H9 (cell line): ENCODE results near the gene LRRN4CL. TPM values are rescaled to one million over a fixed set of nuclear protein-coding genes. Genes with fewer than 3 reads are reported as not detected.

ENCODE experiments used
- DNase-seq: peaks from one replicate; pipeline ENCODE4 v3.0.0-alpha.2; 2017
- H2AFZ ChIP-seq: one replicate; pipeline ENCODE4 v1.6.1; 2013; ENCODE audit warnings: mild to moderate bottlenecking, low read length, control low read depth, moderate library complexity
- H2AK5ac ChIP-seq: 2 replicates; pipeline ENCODE4 v1.6.1; 2013; ENCODE audit warnings: low read length, control low read depth, mixed read lengths; ENCODE audit not compliant: insufficient read length
- H2BK120ac ChIP-seq: one replicate; pipeline ENCODE4 v1.6.1; 2013; ENCODE audit warnings: low read depth, mild to moderate bottlenecking, low read length, control low read depth, inconsistent platforms; ENCODE audit not compliant: poor library complexity, severe bottlenecking
- H2BK12ac ChIP-seq: 2 replicates; pipeline ENCODE4 v1.6.1; 2013; ENCODE audit warnings: low read length, control low read depth, mixed read lengths, low read depth; ENCODE audit not compliant: insufficient read length
- H2BK15ac ChIP-seq: 2 replicates; pipeline ENCODE4 v1.6.1; 2013; ENCODE audit warnings: low read depth, low read length, control low read depth
- H2BK20ac ChIP-seq: one replicate; pipeline ENCODE4 v1.6.1; 2013; ENCODE audit warnings: low read depth, mild to moderate bottlenecking, low read length, control low read depth, inconsistent platforms; ENCODE audit not compliant: poor library complexity, severe bottlenecking
- H2BK5ac ChIP-seq: 2 replicates; pipeline ENCODE4 v1.6.1; 2013; ENCODE audit warnings: low read length, control low read depth, mixed read lengths; ENCODE audit not compliant: insufficient read length
- H3K14ac ChIP-seq: 2 replicates; pipeline ENCODE4 v1.6.1; 2013; ENCODE audit warnings: low read length, control low read depth; ENCODE audit not compliant: insufficient read depth
- H3K18ac ChIP-seq: 2 replicates; pipeline ENCODE4 v1.6.1; 2013; ENCODE audit warnings: low read depth, mild to moderate bottlenecking, mixed read lengths, low read length, control low read depth; ENCODE audit not compliant: insufficient read length
- H3K23ac ChIP-seq: 2 replicates; pipeline ENCODE4 v1.6.1; 2013; ENCODE audit warnings: low read length, control low read depth, mixed read lengths, low read depth; ENCODE audit not compliant: insufficient read length
- H3K23me2 ChIP-seq: 2 replicates; pipeline ENCODE4 v1.6.1; 2013; ENCODE audit warnings: low read depth, mild to moderate bottlenecking, mixed read lengths, low read length, control low read depth; ENCODE audit not compliant: insufficient read length, poor library complexity, severe bottlenecking
- H3K27ac ChIP-seq: 2 replicates; pipeline ENCODE4 v1.5.1; 2013; ENCODE audit warnings: low read length, control low read depth, mixed read lengths, low read depth; ENCODE audit not compliant: insufficient read length
- H3K27me3 ChIP-seq: 2 replicates; pipeline ENCODE4 v1.6.1; 2013; ENCODE audit warnings: low read length, control low read depth, inconsistent platforms; ENCODE audit not compliant: insufficient read depth
- H3K4ac ChIP-seq: 2 replicates; pipeline ENCODE4 v1.6.1; 2013; ENCODE audit warnings: low read depth, mild to moderate bottlenecking, control low read depth, inconsistent platforms, low read length, moderate library complexity
- H3K4me1 ChIP-seq: 2 replicates; pipeline ENCODE4 v1.6.1; 2013; ENCODE audit warnings: low read length, control low read depth, inconsistent platforms; ENCODE audit not compliant: insufficient read depth
- H3K4me2 ChIP-seq: 2 replicates; pipeline ENCODE4 v1.6.1; 2013; ENCODE audit warnings: low read length, control low read depth, mixed read lengths; ENCODE audit not compliant: insufficient read length, insufficient read depth
- H3K56ac ChIP-seq: 2 replicates; pipeline ENCODE4 v1.6.1; 2013; ENCODE audit warnings: low read depth, mild to moderate bottlenecking, mixed read lengths, low read length, control low read depth; ENCODE audit not compliant: insufficient read length
- H3K79me1 ChIP-seq: 2 replicates; pipeline ENCODE4 v1.6.1; 2013; ENCODE audit warnings: low read depth, mild to moderate bottlenecking, moderate library complexity, low read length, control low read depth, inconsistent platforms; ENCODE audit not compliant: insufficient read depth, poor library complexity, severe bottlenecking
- H3K79me2 ChIP-seq: 2 replicates; pipeline ENCODE4 v1.6.1; 2013; ENCODE audit warnings: low read length, control low read depth, inconsistent platforms; ENCODE audit not compliant: insufficient read depth
- H3K9ac ChIP-seq: 2 replicates; pipeline ENCODE4 v1.6.1; 2013; ENCODE audit warnings: low read length, control low read depth, mixed read lengths; ENCODE audit not compliant: insufficient read length; ENCODE audit errors: extremely low read depth
- H3K9me3 ChIP-seq: one replicate; pipeline ENCODE4 v1.6.1; 2013; ENCODE audit warnings: low read depth, low read length, inconsistent platforms; ENCODE audit not compliant: control insufficient read depth
- H3T11ph ChIP-seq: one replicate; pipeline ENCODE4 v1.6.1; 2013; ENCODE audit warnings: mild to moderate bottlenecking, low read length, control low read depth, inconsistent platforms
- H4K20me1 ChIP-seq: one replicate; pipeline ENCODE4 v1.6.1; 2013; ENCODE audit not compliant: control insufficient read depth, insufficient read length, insufficient read depth
- H4K5ac ChIP-seq: 2 replicates; pipeline ENCODE4 v1.6.1; 2013; ENCODE audit warnings: low read depth, mild to moderate bottlenecking, mixed read lengths, low read length, control low read depth; ENCODE audit not compliant: insufficient read length
- H4K8ac ChIP-seq: replicated peaks from 2 replicates; pipeline ENCODE4 v1.6.1; 2013; ENCODE audit warnings: low read length, control low read depth, mixed read lengths, low read depth; ENCODE audit not compliant: insufficient read length
- H4K91ac ChIP-seq: 2 replicates; pipeline ENCODE4 v1.6.1; 2013; ENCODE audit warnings: low read depth, mild to moderate bottlenecking, moderate library complexity, mixed read lengths, low read length, control low read depth; ENCODE audit not compliant: insufficient read length
- H3K27ac Mint-ChIP-seq, 3 experiments: 2 replicates in 2 of 3; 3 replicates in 1 of 3; pipeline ENCODE4 v1.8.0; 2020 to 2021; ENCODE audit warnings: mixed read lengths in 3 of 3, mild to moderate bottlenecking in 1 of 3, moderate library complexity in 1 of 3
- H3K27me3 Mint-ChIP-seq: 2 replicates; pipeline ENCODE4 v1.8.0; 2021; ENCODE audit warnings: low read depth, mild to moderate bottlenecking, moderate library complexity, mixed read lengths
- H3K36me3 Mint-ChIP-seq, 3 experiments: 2 replicates in 2 of 3; 3 replicates in 1 of 3; pipeline ENCODE4 v1.8.0; 2020 to 2021; ENCODE audit warnings: low read depth in 3 of 3, mixed read lengths in 3 of 3; ENCODE audit not compliant: insufficient read depth in 1 of 3
- H3K4me1 Mint-ChIP-seq, 2 experiments: 2 replicates each; pipeline ENCODE4 v1.8.0; 2020; ENCODE audit warnings: mixed read lengths in 2 of 2
- H3K4me3 Mint-ChIP-seq, 2 experiments: 2 replicates in 1 of 2; 3 replicates in 1 of 2; pipeline ENCODE4 v1.8.0; 2020 to 2021; ENCODE audit warnings: mild to moderate bottlenecking in 2 of 2, mixed read lengths in 2 of 2, moderate library complexity in 1 of 2
- H3K9me3 Mint-ChIP-seq, 2 experiments: 2 replicates in 1 of 2; 3 replicates in 1 of 2; pipeline ENCODE4 v1.8.0; 2020; ENCODE audit warnings: mild to moderate bottlenecking in 2 of 2, mixed read lengths in 2 of 2, moderate library complexity in 1 of 2
- CTCF ChIP-seq: fragments of 200-600 bp; sonication (generic); conservative IDR thresholded peaks from 3 replicates; pipeline ENCODE4 v1.8.0; 2021; ENCODE audit warnings: antibody characterized with exemption, mild to moderate bottlenecking
- WGBS: extraction: QIAGEN DNeasy Blood & Tissue Kit; methylation state at CpG from one replicate; pipeline ENCODE4 v1.1.7; 2013; ENCODE audit warnings: missing lambda C conversion rate, low lambda C conversion rate, mixed read lengths; ENCODE audit not compliant: insufficient read length; ENCODE audit errors: extremely low coverage; 5-methylcytosine and 5-hydroxymethylcytosine counted together
- total RNA-seq: library from RNA; stranded (reverse); gene quantifications from 2 replicates; pipeline ENCODE4 v1.2.1, GENCODE V29; 2021

Gene LRRN4CL
- total RNA-seq, 1 experiment from 2014 or later: 0.59 TPM

GRCh38 chr11:62721994-62722393, 32.7 kb upstream of the LRRN4CL start:
- H3K9me3 Mint-ChIP-seq: no peaks in the 10 kb centered on the region
- H3T11ph ChIP-seq: no peak overlapping the region
- no peak overlapping the region for H2BK12ac ChIP-seq
- no peak overlapping the region for H2AFZ ChIP-seq
- H3K14ac ChIP-seq: no peak overlapping the region
- H3K79me2 ChIP-seq: peaks cover 23% of the 10 kb centered on the region
- no peak overlapping the region for H4K91ac ChIP-seq
- H3K18ac ChIP-seq: no peak overlapping the region
- peaks cover 17 to 23% of the 10 kb centered on the region in 2 experiments for H3K4me1 Mint-ChIP-seq
- H3K56ac ChIP-seq: no peak overlapping the region
- peak; percentile 41; the same call in 2 of the 3 replicates for TF ChIP-seq CTCF
- no peak overlapping the region for H4K5ac ChIP-seq
- no peaks in the 10 kb centered on the region for H3K9me3 ChIP-seq
- H2BK5ac ChIP-seq: no peak overlapping the region
- peaks cover 61 to 87% (median 86%) of the 10 kb centered on the region in 3 experiments for H3K36me3 Mint-ChIP-seq
- peak overlapping the region in 2 of 3 experiments; percentile 18 to 91; a peak in 2 of 7 replicates for H3K27ac Mint-ChIP-seq
- no peak for DNase-seq
- H4K8ac ChIP-seq: no peak overlapping the region
- H4K20me1 ChIP-seq: no peaks in the 10 kb centered on the region
- H3K4me1 ChIP-seq: no peaks in the 10 kb centered on the region
- H3K4me2 ChIP-seq: no peak overlapping the region
- H2AK5ac ChIP-seq: no peak overlapping the region
- no peaks in the 10 kb centered on the region for H3K27me3 Mint-ChIP-seq
- H2BK15ac ChIP-seq: no peak overlapping the region
- H3K4me3 Mint-ChIP-seq: no peak overlapping the region
- H3K27ac ChIP-seq: no peak overlapping the region
- H3K4ac ChIP-seq: no peak overlapping the region
- no peak overlapping the region for H2BK120ac ChIP-seq
- WGBS: no CpG with 5 or more reads among the region's 7 CpGs
- no peaks in the 10 kb centered on the region for H3K27me3 ChIP-seq
- H3K9ac ChIP-seq: no peak overlapping the region
- H3K23me2 ChIP-seq: peaks cover 10% of the 10 kb centered on the region
- H3K23ac ChIP-seq: no peak overlapping the region
- H2BK20ac ChIP-seq: no peak overlapping the region
- H3K79me1 ChIP-seq: peaks cover 6% of the 10 kb centered on the region
